K562 (cell line): Measurements from ENCODE around the gene LCN15. TPM values are rescaled to one million over a fixed set of nuclear protein-coding genes. Genes with fewer than 3 reads are reported as not detected.
A peak's percentile ranks its signal among the peaks of the same experiment; 100 is the strongest.

ENCODE experiments used
- CSDE1 ChIP-seq, 2 experiments: fragments of 450-650 bp; IDR thresholded peaks; 2 replicates each; pipeline ENCODE4 v1.6.1; 2016; ENCODE audit warnings: mild to moderate bottlenecking in 1 of 2
- CTBP1 ChIP-seq: fragments of 450-650 bp; IDR thresholded peaks from 2 replicates; pipeline ENCODE4 v1.6.1; 2016; ENCODE audit warnings: borderline replicate concordance
- DPF2 ChIP-seq: fragments of 450-650 bp; IDR thresholded peaks from 2 replicates; pipeline ENCODE4 v1.6.1; 2016
- ERF ChIP-seq: fragments of 450-650 bp; formaldehyde crosslinking; IDR thresholded peaks from 2 replicates; pipeline ENCODE4 v1.4.0; 2020; ENCODE audit warnings: mild to moderate bottlenecking, mixed read lengths
- FOXO4 ChIP-seq: fragments of 450-650 bp; formaldehyde crosslinking; IDR thresholded peaks from 2 replicates; pipeline ENCODE4 v1.4.0; 2020; ENCODE audit warnings: mild to moderate bottlenecking, moderate library complexity
- GABPA ChIP-seq: fragments of 200-800 bp; sonication (Bioruptor generic); conservative IDR thresholded peaks from 2 replicates; pipeline ENCODE4 v1.6.1; 2016; ENCODE audit warnings: low read depth, missing genetic modification characterization, missing compliant biosample characterization
- GABPB1 ChIP-seq: sonication (generic); formaldehyde crosslinking; IDR thresholded peaks from 2 replicates; pipeline ENCODE4 v1.8.0; 2022; ENCODE audit warnings: mild to moderate bottlenecking, missing genetic modification reagents
- KAT8 ChIP-seq: fragments of 450-650 bp; IDR thresholded peaks from 2 replicates; pipeline ENCODE4 v1.6.1; 2016; ENCODE audit warnings: low read depth, mild to moderate bottlenecking
- KDM1A ChIP-seq, 2 experiments: fragments of 450-650 bp; IDR thresholded peaks; 2 replicates each; pipeline ENCODE4 v1.6.1; 2016; ENCODE audit warnings: mild to moderate bottlenecking in 2 of 2
- NCOA6 ChIP-seq: fragments of 450-650 bp; IDR thresholded peaks from 2 replicates; pipeline ENCODE4 v1.6.1; 2017; ENCODE audit warnings: mild to moderate bottlenecking
- NR1H2 ChIP-seq: sonication (generic); formaldehyde crosslinking; IDR thresholded peaks from 2 replicates; pipeline ENCODE4 v1.4.0; 2020; ENCODE audit warnings: mild to moderate bottlenecking, missing genetic modification reagents
- PKNOX1 ChIP-seq: fragments of 450-650 bp; IDR thresholded peaks from 2 replicates; pipeline ENCODE4 v1.6.1; 2016
- PTRF ChIP-seq: fragments of 450-650 bp; IDR thresholded peaks from 2 replicates; pipeline ENCODE4 v1.6.1; 2016; ENCODE audit warnings: mild to moderate bottlenecking, missing genetic modification characterization, missing compliant biosample characterization
- RHOXF2B ChIP-seq: fragments of 250-450 bp; sonication (Bioruptor Pico); conservative IDR thresholded peaks from 2 replicates; pipeline ENCODE4 v1.5.1; 2021
- TCF3 ChIP-seq: sonication (generic); formaldehyde crosslinking; IDR thresholded peaks from 2 replicates; pipeline ENCODE4 v1.4.0; 2020; ENCODE audit warnings: mild to moderate bottlenecking, missing genetic modification reagents
- ZNF644 ChIP-seq: fragments of 200-800 bp; sonication (Bioruptor generic); IDR thresholded peaks from 2 replicates; pipeline ENCODE4 v1.6.1; 2016; ENCODE audit warnings: low read depth, missing genetic modification characterization, missing compliant biosample characterization
- polyA plus RNA-seq, 8 experiments: library from polyadenylated mRNA; depleted of rRNA in 4 of 8; stranded (reverse) in 5 of 8; unstranded in 3 of 8; fragments of >200 nt; fragmentation: Nextera tagmentation in 2 of 8; fragmentation: Illumina TruSeq in 1 of 8; extraction: Ambion mirVana in 2 of 8; extraction: Trizol in 1 of 8; gene quantifications; 2 replicates each; pipeline versions ENCODE4 v1.2.1 to v1.2.3, GENCODE V29; 2011 to 2014; ENCODE audit warnings: inconsistent platforms in 1 of 8, missing spikeins in 1 of 8
- total RNA-seq, 7 experiments: library from RNA; depleted of rRNA in 6 of 7; stranded (reverse); fragments of >200 nt in 6 of 7; fragmentation: Illumina TruSeq in 2 of 7; extraction: Trizol in 2 of 7; gene quantifications; 2 replicates each; pipeline versions ENCODE4 v1.2.1 to v1.2.3, GENCODE V29; 2011 to 2021; ENCODE audit warnings: low replicate concordance in 1 of 7
- TF ChIP-seq, protein P1 (sequence below): fragments of 200-800 bp; sonication (Bioruptor generic); IDR thresholded peaks from 2 replicates; pipeline ENCODE4 v1.6.1; 2017; ENCODE audit warnings: missing genetic modification characterization, missing compliant biosample characterization
- TF ChIP-seq, protein P2 (sequence below): IDR thresholded peaks from 2 replicates; pipeline ENCODE4 v1.6.1; 2011; ENCODE audit not compliant: insufficient read length; ENCODE audit errors: extremely low read depth
- TF ChIP-seq, protein P3 (sequence below), 2 experiments: IDR thresholded peaks; 2 replicates each; pipeline ENCODE4 v1.6.1; 2012; ENCODE audit warnings: improper control_type of control experiment in 2 of 2, low read depth in 2 of 2, low read length in 2 of 2, borderline replicate concordance in 1 of 2

LCN15 gene
- total and polyA plus RNA-seq, 9 of the 15 experiments (the other 6 are each of a cell fraction or from before 2014, with no cell fraction given), result 0.66 TPM; not detected in 8

GRCh38 chr9:136745389-136746154 is 18.7 kb downstream of the LCN15 start (continued):
- TF ChIP-seq PKNOX1 (no peak), RHOXF2B (CRISPR knock-in tag) (no peak), DPF2 (peak; percentile 30; the same call in 1 of the 2 replicates), NR1H2 (CRISPR knock-in tag) (no peak), FOXO4 (CRISPR knock-in tag) (no peak), NCOA6 (no peak), CSDE1 (IDR thresholded peaks at IDR 0.05) (no peak), KDM1A (IDR thresholded peaks at IDR 0.05) (no peak), GABPB1 (CRISPR knock-in tag) (no peak), PTRF (tag) (no peak), TCF3 (CRISPR knock-in tag) (peak; percentile 31; the same call in 1 of the 2 replicates), GABPA (tag) (0 out of 2 replicates have a peak, but pooled peaks have one; percentile 15), ERF (CRISPR knock-in tag) (no peak), ZNF644 (no peak), CTBP1 (peak; percentile 35; the same call in 1 of the 2 replicates), KAT8 (no peak)
- TF ChIP-seq, protein P1, sequence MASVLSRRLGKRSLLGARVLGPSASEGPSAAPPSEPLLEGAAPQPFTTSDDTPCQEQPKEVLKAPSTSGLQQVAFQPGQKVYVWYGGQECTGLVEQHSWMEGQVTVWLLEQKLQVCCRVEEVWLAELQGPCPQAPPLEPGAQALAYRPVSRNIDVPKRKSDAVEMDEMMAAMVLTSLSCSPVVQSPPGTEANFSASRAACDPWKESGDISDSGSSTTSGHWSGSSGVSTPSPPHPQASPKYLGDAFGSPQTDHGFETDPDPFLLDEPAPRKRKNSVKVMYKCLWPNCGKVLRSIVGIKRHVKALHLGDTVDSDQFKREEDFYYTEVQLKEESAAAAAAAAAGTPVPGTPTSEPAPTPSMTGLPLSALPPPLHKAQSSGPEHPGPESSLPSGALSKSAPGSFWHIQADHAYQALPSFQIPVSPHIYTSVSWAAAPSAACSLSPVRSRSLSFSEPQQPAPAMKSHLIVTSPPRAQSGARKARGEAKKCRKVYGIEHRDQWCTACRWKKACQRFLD (CRISPR knock-in tag), result no peak
- TF ChIP-seq, protein P2, sequence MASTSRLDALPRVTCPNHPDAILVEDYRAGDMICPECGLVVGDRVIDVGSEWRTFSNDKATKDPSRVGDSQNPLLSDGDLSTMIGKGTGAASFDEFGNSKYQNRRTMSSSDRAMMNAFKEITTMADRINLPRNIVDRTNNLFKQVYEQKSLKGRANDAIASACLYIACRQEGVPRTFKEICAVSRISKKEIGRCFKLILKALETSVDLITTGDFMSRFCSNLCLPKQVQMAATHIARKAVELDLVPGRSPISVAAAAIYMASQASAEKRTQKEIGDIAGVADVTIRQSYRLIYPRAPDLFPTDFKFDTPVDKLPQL, result no peak
- TF ChIP-seq, protein P3, sequence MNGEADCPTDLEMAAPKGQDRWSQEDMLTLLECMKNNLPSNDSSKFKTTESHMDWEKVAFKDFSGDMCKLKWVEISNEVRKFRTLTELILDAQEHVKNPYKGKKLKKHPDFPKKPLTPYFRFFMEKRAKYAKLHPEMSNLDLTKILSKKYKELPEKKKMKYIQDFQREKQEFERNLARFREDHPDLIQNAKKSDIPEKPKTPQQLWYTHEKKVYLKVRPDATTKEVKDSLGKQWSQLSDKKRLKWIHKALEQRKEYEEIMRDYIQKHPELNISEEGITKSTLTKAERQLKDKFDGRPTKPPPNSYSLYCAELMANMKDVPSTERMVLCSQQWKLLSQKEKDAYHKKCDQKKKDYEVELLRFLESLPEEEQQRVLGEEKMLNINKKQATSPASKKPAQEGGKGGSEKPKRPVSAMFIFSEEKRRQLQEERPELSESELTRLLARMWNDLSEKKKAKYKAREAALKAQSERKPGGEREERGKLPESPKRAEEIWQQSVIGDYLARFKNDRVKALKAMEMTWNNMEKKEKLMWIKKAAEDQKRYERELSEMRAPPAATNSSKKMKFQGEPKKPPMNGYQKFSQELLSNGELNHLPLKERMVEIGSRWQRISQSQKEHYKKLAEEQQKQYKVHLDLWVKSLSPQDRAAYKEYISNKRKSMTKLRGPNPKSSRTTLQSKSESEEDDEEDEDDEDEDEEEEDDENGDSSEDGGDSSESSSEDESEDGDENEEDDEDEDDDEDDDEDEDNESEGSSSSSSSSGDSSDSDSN (IDR thresholded peaks at IDR 0.05; ENCODE audit: borderline replicate concordance in 1 of 2, low read depth in 2 of 2, low read length in 2 of 2), result 0 out of 4 replicates have a peak, but pooled peaks of 1 of the 2 experiments have one; percentile 47
